GM18507 (cell line): Measurements from ENCODE around the gene GSPT1.

Experiments used
- DNase-seq: peaks from one replicate; pipeline ENCODE4 v3.0.0; 2011; ENCODE audit warnings: low read depth; ENCODE audit not compliant: insufficient read length; ENCODE audit errors: extremely low spot score
- FAIRE-seq: peaks from 2 replicates; lab custom pipeline; 2011; peaks lifted over from hg19 to GRCh38; lab: Jason Lieb, UNC

GSPT1 gene

DNA sequence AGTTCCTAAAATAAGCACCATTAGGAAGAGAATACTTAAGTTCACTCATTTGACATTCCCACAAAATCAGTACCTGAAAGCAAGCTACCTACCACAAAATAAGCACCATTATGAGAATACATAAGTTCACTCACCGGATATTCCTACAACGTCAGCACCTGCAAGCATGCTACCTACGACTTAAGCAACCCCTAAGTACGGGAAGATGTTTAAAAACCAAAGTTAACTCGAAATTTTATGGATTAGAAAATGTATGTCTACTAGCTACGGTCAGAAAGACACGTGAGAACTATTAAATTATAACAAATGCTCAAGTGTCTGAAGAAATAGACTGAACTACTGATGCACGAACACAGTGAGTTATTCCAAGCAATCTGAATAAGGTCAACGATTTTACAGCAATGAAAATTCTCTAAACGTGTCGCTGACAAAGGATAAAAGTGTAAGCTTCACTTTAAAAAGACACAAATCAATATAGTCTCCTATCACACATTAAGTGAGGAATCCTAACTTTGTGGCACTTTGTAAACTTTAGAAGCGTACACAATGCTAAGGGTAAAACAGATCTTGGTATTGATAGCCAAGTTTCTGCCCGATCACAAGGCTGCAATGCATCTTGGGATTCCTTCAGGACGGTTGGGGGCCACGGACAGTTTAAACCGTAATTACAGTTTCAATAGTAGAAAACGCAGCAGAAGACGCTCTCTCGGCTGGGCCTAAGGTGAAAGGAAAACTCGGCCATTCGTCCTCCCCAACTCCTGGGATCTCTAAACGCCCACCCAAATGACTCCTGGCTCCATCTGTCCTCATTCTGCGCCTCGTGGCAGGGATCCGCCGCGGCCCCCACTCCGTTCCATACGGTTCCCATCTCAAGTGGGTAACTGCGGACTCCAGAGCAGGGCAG, 1.3 kb downstream of the GSPT1 start:
- DNase-seq (no peak), FAIRE-seq (peak; percentile 63)

DNA sequence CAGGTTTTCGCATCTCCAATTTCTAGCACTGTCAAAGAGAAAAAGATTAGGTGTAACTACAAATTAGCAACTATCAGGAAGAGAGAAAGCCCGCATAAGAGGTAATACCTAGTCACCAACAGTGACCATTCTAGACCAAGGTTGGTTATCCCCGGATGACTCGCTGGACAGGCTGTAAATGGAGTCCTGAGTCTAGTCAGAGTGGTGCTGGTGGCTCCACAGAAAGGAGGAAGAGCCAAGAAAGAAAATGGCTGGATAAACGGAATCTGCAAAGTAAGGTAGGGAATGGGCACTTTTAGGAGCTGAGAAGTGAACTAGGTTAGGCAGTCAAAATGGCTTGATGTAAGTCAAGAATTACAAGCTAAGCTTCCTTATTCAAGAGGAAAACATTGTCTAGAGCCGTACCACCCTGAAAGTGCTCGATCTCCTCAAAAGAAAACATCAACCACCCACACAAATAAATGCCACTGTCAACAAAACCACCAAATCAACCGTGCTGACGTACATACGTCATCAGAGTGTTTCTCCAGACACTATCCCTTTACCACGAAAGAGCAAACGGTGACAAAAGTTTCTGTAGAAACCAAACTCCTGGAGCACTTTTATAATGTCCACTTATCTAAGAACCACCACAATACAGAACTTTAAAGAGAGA, 2.2 kb downstream of the GSPT1 start:
- FAIRE-seq (peak; percentile 59), DNase-seq (no peak)

DNA sequence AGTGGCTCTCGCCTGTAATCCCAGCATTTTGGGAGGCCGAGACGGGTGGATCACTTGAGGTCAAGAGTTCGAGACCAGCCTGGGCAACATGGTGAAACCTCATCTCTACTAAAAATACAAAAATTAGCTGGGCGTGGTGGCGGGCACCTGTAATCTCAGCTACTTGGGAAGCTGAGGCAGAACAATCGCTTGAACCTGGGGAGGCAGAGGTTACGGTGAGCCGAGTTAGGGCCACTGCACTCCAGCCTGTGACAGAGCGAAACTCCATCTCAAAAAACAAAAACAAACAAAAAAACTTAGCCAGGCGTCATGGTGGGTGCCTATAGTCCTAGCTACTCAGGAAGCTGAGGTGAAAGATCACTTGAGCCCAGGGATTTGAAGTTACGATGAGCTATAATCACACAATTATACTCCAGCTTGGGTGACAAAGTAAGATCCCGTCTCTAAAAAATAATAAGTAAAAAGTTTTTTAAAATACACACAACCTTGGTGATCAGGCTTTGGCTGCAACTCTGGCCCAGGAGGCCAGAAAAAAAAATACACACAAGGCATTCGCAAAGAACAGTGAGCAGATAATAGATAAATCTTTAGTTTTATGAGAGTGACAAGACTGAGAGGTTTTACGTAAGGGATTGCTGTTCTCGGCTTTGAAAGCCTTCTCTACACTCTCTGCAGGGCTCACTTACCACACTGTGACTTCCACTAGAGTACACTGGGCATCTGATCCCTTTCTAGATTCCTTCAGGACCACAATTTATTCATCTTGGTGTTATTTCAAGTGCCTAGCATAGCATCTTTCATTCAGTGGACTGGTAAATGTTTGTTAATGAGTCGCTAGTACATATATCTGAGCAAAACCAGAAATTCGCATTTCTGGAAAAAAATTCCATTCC, 5.9 kb downstream of the GSPT1 start:
- no peak for DNase-seq
- FAIRE-seq: no peak

DNA sequence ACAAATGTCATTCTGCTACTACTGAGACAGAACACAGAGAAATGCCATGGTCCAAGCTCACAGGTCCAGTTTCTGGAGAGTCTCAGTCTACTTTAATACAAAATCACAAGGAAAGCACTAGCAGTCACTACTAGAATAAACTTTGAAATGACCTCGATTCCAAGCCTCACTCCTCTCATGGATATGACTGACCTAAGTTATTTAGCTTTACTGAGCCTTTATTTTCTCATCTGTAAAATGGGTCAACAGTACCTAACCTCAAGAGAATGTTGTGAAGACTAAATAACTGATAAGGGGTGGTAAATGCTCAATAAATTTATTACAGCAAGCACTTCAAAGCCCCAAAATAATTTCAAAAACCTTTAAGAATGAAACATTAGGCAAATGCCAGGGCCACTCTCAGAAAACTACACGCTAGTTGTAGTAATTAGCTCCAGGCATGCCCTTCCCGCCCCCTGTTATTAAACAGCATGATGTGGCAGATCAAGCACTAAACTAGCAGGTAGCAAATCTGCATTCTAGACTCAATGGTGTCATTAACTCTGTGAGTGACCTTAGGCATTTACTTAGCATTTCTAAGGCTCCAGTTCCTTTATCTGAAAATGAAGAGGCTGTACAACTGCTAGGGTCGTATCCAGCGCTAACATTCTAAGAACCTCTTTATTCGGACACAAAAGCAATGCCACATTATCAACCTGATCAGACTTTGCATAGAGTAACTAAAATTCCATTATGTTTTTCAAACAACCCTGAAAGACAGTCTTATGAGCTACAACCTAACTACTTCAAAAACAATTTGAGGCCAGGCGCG, 8.4 kb downstream of the GSPT1 start:
- DNase-seq: no peak
- FAIRE-seq: no peak

DNA sequence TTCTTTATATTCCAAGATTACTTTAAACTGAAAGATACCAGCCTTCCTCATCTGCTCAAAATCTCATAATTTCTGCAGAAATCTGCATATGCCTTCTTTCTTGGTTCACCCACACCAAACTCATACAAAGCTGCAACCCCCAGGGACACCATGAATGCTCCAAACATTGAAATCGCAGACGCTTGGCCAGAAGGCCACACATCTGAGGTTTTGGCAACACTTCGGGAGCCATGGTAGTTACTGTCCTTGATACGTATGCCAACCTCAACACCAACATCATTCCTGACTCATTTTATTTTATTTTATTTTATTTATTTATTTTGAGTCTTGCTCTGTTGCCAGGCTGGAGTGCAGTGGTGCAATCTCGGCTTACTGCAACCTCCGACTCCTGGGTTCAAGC, 11.8 kb downstream of the GSPT1 start:
- FAIRE-seq (no peak), DNase-seq (no peak)

DNA sequence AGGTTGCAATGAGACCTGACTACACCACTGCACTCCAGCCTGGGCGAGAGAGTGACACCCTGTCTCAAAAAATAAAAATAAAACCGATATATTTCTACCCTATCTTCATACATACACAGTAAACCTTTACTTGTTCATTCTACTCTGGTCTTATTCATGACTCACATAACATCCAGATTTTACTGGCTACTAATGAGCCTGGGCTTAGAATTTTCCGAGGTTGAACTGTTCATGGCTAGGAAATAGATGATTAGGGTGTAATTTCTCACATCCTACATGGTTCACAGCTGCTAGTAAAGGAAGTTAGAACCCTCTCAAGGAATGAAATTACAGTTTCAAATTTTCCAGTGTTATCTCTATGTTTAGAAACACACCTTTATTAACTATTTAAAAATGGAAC, 14.7 kb downstream of the GSPT1 start:
- FAIRE-seq (no peak), DNase-seq (no peak)

DNA sequence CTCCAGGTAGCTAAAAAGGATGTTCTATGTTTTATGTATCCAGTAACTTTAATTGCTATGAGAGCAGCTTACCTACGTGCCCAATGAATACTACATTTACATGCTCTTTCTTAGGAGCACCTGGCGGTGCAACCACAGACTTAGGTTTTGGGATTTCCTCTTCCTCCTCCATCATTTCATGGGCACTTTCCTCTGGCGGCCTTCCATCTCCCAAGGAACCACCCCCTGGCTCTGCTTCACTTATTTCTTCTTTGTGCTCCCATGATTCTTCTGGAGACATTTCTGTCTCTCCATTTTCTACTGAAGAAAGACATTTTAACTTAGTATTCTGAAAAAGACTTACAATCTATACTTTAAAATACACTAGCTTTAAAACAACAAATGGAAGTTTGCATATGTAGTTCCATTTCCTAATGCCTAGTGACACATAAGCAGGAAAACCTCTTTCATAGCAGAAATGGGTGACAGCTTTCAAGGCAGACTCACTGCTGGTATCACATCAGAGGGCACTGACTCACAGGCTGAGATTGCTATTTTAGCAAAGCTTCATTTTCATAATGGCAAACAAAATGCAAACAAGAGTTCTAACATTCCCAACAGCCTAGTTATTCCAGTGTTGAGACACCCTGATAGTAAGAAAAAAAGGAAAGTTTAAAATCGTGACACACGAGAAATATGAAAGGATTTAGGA, 19.1 kb downstream of the GSPT1 start:
- FAIRE-seq: no peak
- no peak for DNase-seq

DNA sequence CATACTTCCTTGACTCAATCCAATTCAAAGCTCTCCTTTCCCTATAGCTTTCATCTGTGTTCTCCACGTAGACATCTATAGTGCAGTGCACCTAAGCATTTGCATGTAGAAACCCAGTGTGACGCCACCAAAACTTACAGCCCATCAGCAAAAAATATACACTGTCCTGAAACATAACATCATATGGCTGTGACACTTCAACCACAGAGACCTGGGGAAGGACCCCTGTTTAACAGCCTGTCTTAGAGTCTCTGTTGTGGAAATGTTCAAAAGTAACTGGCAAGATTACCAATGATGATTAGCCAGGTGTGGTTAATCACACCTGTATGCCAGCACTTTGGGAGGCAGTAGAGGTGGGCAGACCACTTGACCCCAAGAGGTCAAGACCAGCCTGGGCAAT, 22.2 kb downstream of the GSPT1 start:
- no peak for FAIRE-seq

DNA sequence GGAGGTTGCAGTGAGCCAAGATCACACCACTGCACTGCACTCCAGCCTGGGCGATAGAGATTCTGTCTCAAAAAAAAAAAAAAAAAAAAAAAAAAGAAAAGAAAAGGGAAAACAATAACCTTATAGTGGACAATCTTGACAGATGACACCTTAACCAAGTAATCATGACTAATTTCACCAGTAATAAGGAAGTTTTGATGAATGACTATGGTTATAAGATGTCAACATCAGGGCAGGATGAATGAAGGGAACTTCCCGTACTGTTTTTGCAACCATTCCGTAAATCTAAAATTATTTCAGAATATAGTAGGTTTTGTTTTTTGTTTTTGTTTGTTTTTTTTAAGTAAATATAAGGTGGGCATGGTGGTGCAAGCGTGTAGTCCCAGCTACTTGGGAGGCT, 23.0 kb downstream of the GSPT1 start:
- FAIRE-seq (no peak), DNase-seq (no peak)

More for the DNA sequence above, 22.2 kb downstream of the GSPT1 start:
- DNase-seq: no peak

DNA sequence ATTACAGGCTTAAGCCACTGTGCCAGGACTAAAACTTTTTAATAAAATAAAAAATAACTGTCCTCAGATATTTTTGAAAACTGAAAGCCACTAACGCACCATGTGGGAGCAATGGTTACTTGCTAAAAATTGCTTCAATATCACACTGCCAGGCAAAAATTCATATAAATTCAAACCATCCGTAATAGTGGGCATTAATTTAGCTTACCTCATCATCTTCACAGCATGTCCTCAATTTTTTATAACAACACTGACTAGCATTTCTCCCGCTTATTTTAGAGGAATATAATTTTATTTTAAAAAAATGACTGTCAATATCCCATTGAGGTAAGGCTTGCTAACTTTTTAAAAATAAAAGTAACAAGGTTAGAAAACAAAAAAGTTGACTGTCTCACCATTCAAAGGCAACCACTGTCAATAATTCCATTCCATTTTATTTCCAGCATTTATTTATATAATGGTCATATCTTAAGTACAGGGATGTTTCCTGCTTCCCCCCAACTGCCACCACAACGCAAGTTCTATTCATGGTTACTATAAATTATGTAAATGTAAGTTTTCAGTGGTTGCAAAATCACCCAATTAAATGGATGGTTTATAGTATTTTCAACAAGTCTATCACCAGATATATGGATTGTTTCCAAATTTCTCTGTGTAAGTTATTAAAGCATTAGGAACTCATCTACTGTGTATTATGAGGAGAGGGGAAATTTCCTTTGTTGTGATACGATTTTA, 25.4 kb downstream of the GSPT1 start:
- FAIRE-seq (no peak), DNase-seq (no peak)

DNA sequence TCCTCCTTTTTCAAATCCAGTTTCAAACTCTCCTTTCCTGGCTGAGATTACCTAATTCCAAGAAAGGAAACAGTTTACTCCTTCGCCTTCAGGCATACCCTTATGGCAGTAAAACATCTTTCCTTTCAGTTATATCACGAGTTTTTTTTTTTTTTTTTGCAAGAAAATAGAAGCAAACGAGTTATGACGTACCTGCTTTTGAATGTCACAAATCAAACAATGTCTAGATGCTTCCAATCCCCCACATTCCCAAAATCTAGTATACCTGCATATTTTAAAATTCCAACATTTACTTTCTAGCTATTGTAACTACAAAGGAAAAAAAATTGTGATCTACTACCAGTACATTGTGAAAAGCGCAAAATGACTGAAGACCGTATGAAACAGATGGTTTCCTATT, 28.9 kb downstream of the GSPT1 start:
- DNase-seq (no peak), FAIRE-seq (no peak)

DNA sequence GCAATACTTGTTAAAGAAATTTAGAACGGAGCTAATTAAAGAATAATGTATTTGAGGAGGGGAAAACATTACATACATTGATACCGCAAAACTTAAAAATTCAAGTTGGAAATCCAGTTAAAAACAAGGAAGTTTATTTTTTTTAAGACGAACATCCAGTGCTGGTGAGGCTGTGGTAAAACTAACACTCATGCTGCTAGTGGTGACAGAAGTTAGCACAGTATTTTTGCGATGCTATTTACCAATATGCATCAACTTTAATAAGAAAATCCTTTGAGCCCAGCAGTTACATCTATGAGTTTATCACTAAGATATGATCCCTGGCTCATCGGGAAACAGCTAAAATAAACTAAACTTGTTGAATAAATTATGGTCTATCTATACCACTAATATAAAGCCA, 31.7 kb downstream of the GSPT1 start:
- FAIRE-seq (no peak), DNase-seq (no peak)

DNA sequence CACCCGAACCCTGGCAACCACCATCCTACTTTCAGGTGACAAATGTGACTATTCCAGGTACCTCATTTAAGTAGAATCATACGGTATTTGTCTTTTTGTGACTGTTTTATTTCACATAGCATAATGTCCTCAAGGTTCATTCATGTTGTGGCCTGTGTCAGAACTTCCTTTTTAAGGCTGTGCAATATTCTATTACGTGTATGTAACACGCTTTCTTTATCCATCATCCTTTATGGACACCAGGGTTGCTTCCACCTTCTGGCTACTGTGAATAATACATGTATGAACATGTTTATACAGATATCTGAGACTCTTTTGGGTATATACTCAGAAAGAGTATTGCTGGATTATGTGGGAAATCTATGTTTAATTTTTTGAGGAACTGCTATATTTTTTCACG, 35.7 kb downstream of the GSPT1 start:
- no peak for DNase-seq
- FAIRE-seq: no peak

DNA sequence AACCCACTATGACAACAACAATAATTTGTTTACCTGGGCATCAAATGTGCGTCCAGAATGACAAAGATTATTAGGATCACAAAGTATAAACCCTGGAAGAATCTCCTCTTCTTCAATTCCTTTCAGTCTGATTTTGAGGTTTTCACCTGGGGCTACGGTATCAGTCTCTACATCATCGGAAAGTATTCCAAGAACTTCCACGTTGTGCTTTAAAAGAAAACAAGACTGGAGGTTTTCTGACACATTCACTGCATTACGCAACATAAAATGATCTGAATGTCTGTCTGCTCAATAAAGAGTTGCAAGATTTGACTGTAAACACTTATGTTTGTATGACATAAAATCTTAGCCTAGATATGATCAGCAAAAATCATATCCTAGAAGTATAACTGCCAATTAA, 38.4 kb downstream of the GSPT1 start:
- FAIRE-seq (no peak), DNase-seq (no peak)

DNA sequence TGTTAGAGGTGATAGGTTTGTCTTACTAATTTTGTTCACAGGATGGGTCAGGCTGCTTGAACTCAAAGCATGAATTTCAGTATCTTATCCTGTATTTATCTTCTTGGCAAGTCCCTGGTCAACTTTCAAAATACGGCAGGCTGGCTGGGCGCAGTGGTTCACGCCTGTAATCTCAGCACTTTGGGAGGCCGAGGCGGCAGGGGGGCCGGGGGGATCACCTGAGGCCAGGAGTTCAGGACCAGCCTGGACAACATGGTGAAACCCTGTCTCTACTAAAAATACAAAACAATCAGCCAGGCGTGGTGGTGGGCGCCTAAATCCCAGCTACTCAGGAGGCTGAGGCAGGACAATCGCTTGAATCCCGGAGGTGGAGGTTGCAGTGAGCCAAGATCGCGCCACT, 39.5 kb downstream of the GSPT1 start:
- no peak for FAIRE-seq
- no peak for DNase-seq

DNA sequence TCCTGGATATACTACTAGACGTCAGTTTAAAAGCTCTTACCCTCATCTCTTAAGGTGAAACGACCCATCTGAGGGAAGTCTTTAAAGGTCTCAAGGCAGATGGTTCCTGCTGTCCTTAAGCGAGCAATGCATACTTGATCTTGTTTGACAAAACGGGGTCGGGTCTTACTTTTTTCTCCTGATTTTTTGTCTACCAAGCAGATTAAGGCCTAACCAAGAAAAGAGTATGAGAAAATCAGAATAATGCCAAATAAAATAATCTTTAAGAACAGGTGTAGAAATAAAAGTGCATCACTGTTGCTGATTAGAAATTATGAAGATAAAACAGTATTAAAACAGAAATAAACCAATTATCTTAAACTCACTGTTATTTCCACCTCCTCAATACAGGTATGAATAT, 40.0 kb downstream of the GSPT1 start:
- DNase-seq: no peak
- no peak for FAIRE-seq

DNA sequence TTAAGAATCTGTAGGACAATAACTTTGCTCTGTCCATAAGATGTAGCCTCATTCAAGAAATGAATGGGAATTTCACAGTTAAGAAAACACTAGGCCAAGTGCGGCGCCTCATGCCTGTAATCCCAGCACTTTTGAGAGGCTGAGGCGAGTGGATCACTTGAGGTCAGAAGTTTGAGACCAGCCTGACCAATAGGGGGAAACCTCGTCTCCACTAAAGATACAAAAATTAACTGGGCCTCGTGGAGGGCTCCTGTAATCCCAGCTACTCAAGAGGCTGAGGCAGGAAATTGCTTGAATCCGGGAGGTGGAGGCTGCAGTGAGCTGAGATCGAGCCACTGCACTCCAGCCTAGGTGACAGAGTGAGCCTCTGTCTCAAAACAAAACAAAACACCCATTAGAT, 44.6 kb downstream of the GSPT1 start:
- FAIRE-seq (no peak), DNase-seq (no peak)

DNA sequence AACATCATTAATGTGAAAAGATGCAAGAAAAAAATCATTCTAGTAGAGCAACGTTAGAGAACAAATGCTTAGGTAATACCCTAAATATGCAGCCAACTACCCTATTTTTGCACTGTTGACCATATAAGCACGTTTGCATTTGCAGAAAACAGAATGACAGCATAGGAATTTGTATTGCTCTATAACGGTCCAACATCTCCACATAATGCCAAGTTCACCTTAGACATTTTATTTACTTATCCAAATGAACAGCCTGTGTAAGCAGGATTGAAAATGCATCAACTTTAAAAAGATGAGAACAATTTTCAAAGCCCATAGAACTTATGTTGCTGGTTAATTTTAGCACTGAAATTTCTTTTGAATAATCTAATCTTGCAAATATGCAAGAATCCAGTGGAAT, 45.4 kb downstream of the GSPT1 start:
- FAIRE-seq (no peak), DNase-seq (no peak)
